AML-193 (cell line): ENCODE measurements around the gene SGMS1.
A peak's percentile ranks its signal among the peaks of the same experiment; 100 is the strongest.

ENCODE experiments used
- DNase-seq, 2 experiments: peaks; one replicate each; lab custom pipeline; 2025; lab: John Stamatoyannopoulos, UW

SGMS1 gene

DNA sequence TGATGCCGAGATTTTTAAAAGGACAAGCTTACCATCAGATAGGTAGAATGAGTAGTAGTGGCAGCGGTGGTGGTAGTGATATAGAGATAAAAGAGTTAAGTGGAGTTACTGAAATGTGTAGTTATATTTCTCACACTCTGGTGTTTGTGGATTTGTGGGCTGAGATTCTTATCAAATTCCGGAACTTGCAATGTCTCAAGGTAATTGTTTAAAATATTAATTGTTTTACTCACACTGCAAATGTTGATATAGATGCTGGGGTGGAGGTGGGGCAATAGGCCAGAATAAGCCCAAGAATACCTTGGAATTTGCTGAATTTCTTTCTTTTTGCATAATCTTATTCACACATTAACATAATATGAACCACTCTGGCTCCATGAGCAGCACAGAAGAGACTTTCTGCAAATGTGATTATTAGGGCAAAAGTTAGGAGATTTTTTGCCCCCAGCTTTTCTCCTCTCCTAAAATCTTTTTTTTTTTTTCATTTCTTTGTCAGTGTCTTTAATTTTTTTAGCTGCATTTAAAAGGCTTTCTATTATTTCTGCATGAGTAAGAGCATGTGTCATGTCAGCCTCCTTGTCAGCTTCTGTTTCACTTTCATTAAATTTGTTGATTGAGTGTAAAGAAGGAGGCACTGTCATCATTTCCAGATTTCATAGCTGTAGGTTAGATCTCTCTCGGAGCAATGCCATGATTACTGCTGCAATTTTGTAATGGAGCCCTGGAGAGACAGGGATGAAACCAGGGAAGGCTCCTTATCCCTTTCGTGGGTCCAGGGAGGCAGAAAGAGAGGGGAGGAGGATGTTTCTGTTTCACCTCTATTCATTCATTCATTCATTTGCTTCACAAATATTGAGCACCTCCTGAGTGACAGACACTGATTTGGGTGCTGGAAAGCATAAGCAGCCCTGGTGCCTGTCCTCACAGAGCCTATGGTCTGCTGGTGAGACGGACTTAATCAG is 13.1 kb upstream of the SGMS1 start:
- DNase-seq: no peak

GRCh38 chr10:50635286-50635685 is 11.5 kb upstream of the SGMS1 start:
- DNase-seq: no peak

DNA sequence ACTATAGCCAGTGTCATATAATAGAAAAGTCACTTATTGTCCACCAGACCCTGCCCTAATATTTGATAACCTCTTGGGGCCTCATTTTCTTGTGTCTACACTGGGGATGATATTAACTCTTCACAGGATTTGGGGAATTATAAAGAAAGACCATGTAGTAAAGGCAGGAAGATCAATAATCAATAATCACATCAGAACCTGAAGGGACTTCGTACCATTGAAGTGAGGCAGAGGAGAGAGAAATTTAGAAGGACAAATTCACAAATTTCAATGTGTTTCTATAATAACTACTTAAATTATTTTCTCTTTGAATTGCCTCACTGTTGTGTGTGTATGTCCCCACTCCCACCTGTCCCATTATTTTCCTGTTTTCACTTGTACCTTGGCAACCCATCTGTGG is 10.7 kb upstream of the SGMS1 start:
- no peak for DNase-seq

DNA sequence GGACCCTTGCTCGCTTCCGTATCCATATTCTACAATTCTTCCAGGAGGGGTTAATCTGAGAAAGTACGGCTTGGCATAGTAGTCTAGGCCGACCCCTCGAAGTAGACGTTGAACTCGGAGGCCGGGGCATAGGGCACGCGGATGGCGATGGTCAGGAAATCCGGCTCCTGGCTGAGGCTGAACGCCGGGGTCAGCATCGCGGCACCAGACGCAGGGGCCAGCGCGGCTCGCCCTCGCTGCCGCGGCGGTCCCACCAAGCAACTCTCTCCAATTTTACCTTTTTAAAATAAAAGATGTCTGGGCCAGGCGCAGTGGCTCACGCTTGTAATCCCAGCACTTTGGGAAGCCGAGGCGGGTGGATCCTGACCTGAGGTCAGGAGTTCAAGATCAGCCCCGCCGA is 7.3 kb upstream of the SGMS1 start:
- DNase-seq: no peak

DNA sequence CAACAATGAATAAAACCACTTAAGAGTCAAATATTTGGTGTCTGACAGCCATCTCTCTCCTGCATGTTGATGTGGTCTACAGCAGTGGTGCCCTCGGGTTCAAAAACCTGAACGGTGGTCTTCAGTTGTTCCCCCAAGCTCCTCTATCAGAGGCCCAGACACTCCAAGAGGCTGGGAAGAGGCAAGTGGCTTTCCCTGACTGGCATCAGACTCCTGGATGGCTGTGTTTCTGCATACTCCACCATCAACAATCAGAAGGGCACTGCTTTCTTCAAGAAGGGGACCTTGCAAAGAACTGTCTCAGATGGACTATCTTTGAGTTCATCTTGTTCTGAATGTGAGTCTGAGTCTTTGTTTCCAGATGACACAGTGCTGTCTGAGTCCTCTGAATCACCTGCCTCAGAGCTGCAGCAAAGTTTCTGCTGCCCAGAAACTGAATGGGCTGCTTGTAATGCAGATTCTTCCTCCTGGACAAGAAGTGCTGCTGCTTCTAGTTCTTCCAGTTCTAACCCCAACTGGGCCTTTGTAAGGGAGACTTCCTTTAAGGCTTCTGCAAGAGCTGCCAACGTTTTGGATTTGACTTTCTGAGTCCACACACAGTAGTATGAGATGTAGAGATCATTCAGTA is 5.9 kb upstream of the SGMS1 start:
- DNase-seq: no peak

DNA sequence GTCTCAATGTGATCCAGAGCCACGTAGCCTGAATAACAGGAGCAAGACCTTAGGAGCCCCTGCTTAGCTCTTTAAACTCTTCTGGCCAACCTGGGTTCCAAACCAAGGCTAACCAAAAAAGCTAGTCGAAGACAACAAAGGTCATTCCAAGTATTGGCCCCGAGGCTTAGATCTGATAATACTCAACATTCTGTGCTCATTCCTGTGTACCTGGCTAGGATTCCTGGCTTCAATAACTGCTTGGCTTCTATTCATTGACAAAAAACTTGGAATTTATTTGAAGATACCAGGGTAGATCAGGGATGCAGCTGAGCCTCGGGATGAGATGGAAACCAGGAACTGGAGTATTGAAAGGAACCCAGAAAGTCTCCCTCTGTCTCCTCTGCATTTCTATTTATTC is 4.1 kb upstream of the SGMS1 start:
- no peak for DNase-seq

- no peak for DNase-seq
Observed at GRCh38 chr10:50627443-50627842, 3.7 kb upstream of the SGMS1 start.

DNA sequence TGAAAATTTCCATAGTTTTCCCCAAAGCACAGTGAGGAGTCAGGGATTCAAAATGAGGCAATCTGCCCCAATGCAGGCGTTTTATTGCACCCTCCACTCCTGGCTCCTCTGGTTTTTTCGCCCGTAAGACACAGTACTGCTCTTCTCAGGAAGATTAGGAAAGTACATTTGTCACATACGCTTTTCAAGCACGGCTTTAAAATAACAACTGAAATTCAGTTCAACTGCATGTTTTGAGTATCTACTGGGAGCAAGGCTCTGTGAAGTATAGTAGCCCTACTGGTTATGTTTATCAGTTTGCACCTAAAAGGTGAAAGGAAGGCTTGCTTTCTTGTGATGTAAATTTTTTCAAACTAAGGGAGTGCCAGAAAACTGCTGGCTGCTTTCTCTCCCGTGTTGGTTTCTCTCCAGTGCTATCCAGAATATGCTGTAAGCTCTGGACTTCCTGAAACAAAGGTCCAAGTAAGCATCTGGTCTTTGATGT is 1.9 kb upstream of the SGMS1 start:
- DNase-seq: no peak

GRCh38 chr10:50624866-50625501 is 1.2 kb upstream of the SGMS1 start:
- DNase-seq: peak; percentile 77 to 82

DNA sequence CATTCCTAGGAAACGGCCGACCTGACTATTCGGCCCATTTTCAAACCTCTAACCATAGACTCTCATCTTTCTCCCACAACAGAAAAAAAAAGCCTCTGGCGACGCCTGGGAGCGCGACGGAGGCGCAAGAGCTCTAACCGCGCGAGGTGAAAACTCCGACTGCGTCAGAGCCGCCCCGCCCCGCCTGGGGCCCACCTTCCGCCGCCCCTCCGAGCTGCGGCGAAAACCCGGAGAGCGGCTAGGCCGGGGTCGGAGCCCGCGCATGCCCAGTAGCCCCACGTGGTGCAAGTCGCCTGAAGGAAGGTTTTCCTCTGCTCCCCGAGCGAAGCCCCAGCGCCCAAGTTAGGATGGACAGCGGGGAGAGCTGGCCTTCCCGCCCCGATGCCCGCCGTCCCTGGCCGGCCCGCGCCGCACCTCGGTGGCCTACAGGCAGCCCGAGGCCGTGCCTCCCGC is 683 bp upstream of the SGMS1 start:
- DNase-seq: peak; percentile 85

DNA sequence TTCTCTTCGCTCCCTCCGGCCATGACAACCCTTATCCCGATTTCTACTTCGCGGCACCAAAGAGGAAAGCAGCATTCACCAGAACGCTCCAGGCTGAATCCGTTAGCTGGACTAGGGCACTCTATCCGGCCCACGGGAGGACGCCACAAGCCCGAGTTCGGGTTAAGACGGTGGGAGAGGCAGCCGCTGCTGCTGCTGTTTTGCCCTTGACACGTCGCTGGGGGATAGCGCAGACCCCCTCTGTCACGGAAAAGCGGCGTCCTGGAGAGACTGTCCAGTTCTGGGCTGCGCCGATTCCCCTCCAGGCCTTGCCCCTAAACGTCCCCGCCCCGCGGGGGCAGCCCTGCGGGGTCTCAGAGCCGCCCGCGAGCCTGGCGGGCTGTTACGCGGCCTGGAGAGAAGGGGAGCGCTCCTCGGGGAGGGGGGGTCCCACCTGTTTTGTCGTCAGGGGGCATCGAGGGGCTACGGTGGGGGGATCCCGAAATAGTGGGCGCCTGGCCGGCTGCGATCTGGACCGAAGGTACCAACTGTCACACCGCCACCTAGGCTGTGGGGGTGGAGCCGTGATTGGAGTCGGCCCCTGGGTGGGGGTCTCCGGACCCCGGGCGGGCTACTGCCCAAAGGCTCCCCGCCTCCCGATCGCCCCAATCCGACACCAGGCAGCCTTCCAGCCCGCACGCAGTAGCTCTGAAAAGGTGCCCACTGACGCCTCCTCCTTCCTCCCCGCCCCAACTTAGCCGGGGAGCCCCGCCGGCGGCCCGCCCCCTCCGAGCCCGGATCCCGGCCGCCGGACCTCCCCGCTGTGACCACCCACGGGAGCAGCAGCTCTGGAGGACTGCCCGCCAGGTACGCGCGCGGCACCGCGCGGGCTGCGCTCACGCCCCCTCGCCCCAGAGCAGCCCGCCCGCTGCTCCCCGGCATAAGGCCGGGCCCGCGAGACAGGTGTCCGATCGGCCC is 772 bp downstream of the SGMS1 start:
- no peak for DNase-seq

GRCh38 chr10:50621968-50622705 is 1.6 kb downstream of the SGMS1 start:
- DNase-seq: peak; percentile 83 to 84

DNA sequence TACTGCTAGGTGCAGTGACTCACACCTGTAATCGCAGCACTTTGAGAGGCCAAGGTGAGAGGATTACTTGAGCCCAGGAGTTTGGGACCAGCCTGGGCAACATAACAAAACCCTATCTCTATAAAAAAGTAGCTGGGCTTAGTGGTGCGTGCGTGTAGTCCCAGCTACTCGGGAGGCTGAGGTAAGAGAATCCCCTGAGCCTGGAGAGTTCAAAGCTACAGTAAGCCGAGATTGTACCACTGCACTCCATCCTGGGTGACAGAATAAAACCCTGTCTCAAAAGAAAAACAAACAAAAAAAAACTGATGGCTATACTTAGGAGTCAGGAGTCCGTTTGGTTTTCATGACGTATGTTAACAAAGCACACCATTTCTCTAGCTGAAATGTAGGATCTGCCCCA is 2.9 kb downstream of the SGMS1 start:
- DNase-seq: no peak

GRCh38 chr10:50619882-50620281 is 3.9 kb downstream of the SGMS1 start:
- no peak for DNase-seq

GRCh38 chr10:50619166-50619565 is 4.6 kb downstream of the SGMS1 start:
- DNase-seq: no peak

DNA sequence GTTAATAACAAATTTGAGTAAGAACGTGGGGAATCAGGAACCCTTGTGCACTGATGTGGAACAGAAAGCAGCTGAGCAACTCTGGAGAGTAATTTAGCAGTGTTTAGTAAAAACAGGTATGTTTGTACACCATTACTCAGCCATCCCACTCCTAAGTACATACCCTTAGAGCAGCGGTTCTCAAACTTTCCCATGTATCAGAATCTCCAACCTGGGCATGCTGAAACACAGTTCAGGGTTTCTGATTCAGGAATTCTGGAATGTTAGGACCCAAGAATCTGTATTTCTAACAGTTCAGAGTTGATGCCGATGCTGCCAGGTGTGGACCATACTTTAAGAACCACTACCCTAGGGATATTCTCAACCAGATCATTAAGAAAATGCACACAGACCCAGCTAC is 5.1 kb downstream of the SGMS1 start:
- DNase-seq: no peak

DNA sequence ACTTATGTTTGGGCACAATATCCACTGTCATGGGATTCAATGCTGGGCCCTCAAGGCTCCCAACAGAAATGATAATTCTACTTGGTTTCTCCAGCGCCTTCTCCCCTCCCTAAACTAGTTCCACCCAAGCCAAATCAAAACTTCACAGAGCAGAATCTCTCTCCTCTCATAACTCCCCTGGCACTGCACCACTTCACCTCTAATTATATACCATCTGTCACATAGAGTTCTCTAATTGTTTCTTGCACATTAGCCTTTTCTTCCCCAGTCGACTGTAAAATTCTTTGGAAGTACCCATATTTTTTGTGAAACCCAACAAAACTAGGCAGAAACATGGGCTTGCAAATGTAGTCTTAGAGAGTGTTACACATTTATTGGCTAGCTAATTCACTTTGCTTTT is 8.1 kb downstream of the SGMS1 start:
- no peak for DNase-seq

DNA sequence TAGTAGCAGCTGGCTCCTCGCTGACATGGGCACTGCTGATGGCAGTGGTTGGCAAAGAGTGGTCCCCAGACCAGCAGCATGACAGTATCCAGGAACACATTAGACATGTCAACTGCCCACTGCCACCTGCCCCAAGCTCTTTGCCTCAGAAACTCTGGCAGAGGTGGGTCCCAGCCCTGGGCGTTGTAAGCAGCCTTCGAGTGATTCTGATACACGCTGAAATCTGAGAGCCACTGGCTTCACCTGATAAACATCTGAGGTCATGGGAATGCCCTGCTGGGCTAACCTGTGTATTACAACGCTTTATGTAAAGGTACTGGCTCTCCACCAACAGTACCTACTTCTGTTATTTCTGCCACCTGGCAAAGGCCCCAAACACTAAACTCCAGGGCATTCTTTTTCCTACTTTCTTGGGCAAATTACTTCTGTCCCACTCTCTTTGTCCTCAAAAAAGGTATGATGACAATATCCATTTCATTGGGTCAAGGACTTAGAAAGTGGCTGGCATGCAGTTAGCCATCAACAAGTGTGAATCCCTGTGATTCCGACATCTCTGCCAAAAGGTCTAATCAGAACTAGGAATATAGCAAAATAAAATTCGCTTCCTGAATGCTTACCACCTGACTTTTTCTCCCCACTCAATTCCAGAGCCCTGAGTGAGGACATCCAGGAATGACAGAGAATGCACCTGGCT is 9.2 kb downstream of the SGMS1 start:
- no peak for DNase-seq

DNA sequence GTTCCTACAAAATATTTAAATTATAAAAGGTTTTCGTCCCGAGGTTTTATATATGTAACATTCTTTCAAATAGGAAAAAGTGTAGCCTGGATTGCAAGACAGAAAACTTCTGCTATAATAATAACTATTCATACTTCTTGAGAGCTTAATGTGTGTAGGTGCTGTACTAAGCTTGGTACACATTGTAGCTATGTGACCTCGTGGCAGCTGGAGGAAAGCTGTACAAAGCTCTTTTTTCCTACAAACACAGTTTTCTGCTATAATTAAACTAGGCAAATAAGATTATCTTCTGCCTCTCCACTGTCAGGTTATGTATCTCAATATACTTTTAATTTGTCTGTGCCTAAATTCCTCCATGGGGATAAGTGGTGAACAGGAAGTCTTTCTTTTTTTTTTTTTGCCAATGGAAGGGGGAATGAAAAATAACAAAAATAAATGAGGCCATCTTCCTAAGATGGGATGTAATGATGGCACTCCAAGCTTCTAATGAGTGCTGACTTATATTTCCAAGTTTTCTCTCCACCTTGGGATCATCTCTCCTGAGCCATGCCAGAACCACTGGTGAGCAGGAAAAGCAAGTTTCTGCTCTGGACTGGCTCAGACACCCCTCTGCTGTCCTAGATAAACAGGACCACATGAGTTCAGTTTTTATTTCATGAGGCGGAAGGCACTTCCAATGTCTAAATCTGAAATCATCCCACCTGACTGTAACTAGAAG is 9.9 kb downstream of the SGMS1 start:
- DNase-seq: no peak

DNA sequence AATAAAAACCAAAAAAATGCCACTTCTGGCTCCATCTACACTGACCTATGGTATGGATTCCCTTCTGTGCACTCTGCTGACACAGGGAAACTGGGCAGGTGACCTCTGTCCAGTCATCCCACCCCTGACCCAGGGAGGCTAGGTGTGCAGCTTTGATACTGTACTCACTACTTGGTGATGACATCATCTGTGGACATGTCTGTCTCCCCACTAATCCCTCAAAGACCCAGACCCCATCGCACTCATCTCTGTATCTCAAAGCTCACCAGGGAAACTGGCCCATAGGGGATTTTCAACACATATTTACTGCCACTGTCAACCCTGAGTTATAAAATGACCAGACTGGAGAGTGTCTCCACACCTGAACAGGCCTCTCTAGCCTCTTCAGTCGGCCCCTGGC is 10.6 kb downstream of the SGMS1 start:
- DNase-seq: no peak
